ENCODE data around the gene ZNF578. TPM values are rescaled to one million over a fixed set of nuclear protein-coding genes. Genes with fewer than 3 reads are reported as not detected.
"Not testable (repeated sequence)": the region's sequence is repeated elsewhere in the genome, so short reads cannot be mapped to it uniquely, and the experiment has no call there.

ZNF578 gene
- total RNA-seq, result not detected

GRCh38 chr19:52453324-52454094, at the start of gene ZNF578:
TSS of gene ZNF578 (plus strand) at chr19:52453553. CDS start at chr19:52501846, 48,293 bp downstream.
- ATAC-seq, result peak; percentile 17

GRCh38 chr19:52410276-52410675, 43.1 kb upstream of the ZNF578 start:
- DNase-seq (ENCODE audit: low spot score) (no peak), ATAC-seq (no peak)

More at GRCh38 chr19:52453324-52454094, at the start of gene ZNF578:
- peak; percentile 43 for DNase-seq (ENCODE audit: low spot score)

DNA sequence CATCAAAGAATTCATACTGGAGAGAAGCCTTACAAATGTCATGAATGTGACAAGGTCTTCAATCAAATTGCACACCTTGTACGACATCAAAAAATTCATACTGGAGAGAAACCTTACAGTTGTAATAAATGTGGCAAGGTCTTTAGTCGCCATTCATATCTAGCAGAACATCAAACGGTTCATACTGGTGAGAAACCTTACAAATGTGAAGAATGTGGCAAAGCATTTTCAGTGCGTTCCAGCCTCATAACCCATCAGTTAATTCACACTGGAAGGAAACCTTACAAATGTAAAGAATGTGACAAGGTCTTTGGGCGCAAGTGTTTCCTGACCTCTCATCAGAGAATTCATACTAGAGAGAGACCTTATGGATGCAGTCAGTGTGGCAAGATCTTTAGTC, 37.6 kb upstream of the ZNF578 start:
- ATAC-seq (no peak), DNase-seq (ENCODE audit: low spot score) (no peak)

DNA sequence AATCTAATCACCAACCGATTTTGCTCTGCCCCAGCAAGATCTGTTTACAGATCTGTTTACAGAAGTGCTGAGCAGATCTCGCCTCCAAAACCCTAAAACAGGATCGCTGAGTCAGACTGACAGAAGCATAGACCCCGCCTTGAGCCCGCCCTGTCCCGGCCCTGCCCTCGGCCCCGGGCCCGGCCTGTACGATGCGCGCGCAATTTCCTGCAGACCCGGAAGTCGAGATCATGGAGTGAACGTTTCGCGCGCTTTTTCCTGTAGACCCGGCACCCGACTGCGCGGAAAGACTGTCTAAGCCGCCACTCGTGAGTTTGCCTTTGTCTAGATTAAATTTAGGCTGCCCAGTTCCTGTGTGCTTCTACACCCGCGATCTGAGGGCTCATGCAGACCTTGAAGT, 24.4 kb upstream of the ZNF578 start, which contains the start of gene ZNF534:
TSS of gene ZNF534 (plus strand) at position 212 of the 400 bp plus-strand sequence. CDS start 2,327 bp downstream, outside the sequence.
- DNase-seq (ENCODE audit: low spot score), result no peak
- no peak for ATAC-seq

DNA sequence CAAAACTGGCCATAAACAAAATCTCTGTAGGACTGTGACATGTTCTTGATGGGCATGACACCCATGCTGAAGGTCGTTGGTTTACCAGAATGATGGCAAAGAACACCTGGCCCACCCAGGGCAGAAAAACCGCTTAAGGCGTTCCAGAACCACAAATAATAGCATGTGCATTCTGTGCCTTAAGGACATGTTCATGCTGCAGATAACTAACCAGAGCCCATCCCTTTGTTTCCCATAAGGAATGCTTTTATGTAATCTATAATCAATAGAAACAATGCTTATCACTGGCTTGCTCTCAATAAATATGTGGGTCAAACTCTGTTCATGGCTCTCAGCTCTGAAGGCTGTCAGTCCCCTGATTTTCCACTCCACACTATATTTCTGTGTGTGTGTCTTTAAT, 11.2 kb upstream of the ZNF578 start:
- DNase-seq (ENCODE audit: low spot score) (no peak), ATAC-seq (no peak)

GRCh38 chr19:52444506-52444905, 8.8 kb upstream of the ZNF578 start:
- ATAC-seq (no peak), DNase-seq (ENCODE audit: low spot score) (no peak)

- DNase-seq (ENCODE audit: low spot score) (no peak), ATAC-seq (no peak)
Measured at GRCh38 chr19:52451241-52451640, 2.1 kb upstream of the ZNF578 start.

GRCh38 chr19:52464798-52465470, 11.6 kb downstream of the ZNF578 start:
- ATAC-seq (no peak), DNase-seq (ENCODE audit: low spot score) (no peak)

DNA sequence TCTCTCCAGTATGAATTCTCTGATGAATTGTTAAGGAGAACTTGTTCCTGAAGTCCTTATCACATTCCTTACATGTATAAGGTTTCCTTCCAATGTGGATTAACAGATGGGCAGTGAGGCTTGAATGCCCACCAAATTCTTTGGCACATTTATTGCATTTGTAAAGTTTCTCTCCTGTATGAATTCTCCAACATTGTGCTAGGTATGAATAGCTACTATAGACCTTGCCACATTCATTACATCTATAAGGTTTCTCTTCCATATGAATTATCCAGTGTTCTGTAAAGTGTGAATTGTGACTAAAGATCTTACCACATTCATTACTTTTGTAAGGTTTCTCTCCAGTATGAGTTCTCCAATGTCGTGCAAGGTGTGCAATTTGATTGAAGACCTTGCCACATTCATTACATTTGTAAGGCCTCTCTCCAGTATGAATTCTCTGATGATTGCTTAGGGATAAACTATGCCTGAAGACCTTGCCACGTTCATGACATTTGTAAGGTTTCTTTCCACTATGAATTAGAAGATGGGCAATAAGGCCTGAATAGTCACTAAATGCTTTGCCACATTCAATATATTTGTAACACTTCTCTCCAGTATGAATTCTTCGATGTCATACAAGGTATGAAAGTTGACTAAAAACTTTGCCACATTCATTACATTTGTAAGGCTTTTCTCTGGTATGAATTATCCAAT, 20.4 kb downstream of the ZNF578 start:
- ATAC-seq (no peak), DNase-seq (ENCODE audit: low spot score) (no peak)

GRCh38 chr19:52474351-52475127, 21.2 kb downstream of the ZNF578 start:
- DNase-seq (ENCODE audit: low spot score), result no peak
- ATAC-seq, result no peak

DNA sequence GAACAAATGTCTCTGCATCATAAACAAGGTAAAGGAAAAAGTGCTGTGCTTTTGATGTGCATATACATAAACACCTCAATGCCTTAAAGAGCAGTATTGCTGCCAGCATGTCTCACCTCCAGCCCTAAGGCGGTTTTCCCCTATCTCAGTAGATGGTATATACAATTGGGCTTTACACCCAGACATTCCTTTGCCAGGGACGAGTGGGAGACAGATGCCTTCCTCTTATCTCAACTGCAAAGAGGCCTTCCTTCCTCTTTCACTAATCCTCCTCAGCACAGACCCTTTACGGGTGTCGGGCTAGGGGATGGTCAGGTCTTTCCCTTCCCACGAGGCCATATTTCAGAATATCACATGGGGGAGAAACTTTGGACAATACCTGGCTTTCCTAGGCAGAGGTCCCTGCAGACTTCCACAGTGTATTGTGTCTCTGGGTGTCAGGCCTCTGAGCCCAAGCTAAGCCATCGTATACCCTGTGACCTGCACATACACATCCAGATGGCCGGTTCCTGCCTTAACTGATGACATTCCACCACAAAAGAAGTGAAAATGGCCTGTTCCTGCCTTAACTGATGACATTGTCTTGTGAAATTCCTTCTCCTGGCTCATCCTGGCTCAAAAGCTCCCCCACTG, 30.9 kb downstream of the ZNF578 start:
- DNase-seq (ENCODE audit: low spot score); ATAC-seq: not testable (repeated sequence)

DNA sequence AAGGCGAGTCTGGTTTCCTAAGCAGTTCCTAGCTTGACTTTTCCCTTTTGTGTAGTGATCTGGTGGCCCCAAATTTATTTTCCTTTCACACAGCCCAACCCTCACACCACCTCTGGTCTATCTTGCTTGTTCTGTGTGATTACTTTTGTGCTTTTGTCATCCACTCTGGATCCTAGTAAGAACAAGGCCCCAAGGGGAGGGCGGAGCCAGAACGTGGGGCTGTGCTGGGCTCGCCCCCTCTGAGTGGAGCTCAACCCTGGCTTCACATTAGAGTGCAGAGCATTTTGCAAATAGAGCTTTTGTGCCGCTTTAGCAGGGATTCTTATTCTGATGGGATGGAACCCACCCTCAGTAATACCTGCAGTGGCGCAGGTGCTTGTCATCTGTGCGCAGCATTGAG, 31.7 kb downstream of the ZNF578 start:
- not testable (repeated sequence) for DNase-seq (ENCODE audit: low spot score)

DNA sequence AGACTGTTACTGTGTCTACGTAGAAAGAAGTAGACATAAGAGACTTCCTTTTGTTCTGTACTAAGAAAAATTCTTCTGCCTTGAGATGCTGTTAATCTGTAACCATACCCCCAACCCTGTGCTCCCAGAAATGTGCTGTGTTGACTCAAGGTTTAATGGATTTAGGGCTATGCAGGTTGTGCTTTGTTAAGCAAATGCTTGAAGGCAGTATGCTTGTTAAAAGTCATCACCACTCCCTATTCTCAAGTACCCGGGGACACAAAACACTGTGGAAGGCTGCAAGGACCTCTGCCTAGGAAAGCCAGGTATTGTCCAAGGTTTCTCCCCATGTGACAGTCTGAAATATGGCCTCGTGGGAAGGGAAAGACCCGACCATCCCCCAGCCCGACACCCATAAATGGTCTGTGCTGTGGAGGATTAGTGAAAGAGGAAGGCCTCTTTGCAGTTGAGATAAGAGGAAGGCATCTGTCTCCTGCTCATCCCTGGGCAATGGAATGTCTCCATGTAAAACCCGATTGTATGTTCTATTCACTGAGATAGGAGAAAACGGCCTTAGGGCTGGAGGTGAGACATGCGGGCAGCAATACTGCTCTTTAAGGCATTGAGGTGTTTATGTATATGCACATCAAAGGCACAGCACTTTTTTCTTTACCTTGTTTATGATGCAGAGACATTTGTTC, 32.3 kb downstream of the ZNF578 start:
- ATAC-seq; DNase-seq (ENCODE audit: low spot score): not testable (repeated sequence)

More for the DNA sequence above, 31.7 kb downstream of the ZNF578 start:
- ATAC-seq, result not testable (repeated sequence)

DNA sequence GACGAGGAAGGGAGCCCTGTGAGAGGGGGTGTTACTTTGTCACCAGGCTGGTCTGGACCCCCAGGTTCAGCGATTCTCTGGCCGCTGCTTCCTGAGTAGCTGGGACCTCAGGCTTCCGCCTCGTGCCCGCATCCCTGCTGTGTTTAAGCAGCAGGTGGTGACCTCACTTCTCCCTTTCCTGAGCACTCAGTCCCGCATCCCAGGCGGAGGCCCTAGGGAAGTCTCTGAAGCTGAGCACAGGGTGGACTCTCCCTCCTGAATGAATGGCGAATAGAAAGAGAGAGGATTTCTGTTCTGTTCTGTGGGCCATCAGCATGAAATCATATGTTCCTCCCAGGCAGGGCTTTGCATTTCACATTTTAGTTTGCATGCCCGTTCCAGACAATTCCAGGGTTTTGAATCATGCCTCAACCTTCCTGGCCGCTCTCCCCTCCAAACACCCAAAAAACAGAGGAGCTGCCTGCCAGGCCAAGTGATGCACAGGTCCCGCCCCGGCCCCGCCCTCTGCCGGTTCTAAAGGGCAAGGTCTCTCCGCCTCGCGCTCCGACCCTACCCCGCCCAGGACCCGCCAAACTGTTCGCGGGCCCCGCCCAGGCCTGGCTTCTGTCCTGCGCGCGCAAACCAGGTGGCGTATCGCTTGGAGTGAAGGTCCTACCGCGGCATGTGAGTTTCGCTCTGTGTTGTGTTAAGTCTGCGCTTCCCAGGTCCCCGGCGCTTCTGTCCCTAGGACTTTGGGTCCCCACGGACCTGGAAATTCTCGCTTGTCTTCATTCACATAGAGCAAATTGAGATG, 39.0 kb downstream of the ZNF578 start:
- no peak for ATAC-seq
- DNase-seq (ENCODE audit: low spot score), result no peak

DNA sequence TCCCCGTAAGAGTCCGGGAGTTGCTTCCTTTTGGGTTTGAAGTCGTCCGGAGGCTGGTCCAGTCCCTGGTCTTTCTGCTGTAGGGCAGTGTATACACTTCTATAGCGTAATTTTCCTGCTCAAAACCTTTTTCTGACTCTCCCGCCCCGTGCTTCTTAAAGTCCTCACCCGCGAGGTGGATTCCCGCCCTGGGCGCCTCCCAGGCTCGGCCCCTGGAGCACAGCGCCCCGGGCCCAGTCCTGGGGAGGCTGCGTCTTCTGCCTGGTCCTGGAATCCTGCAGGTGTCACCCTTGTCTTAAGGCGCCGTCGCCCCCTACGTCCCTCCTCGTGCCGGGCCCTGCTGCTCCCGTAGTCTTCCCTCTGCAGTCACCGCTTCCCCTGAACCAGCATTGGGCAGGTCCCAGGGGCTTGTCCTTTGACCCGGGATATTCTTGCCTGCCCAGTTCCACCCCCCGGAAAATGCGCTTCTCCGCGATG, 39.7 kb downstream of the ZNF578 start:
- no peak for DNase-seq (ENCODE audit: low spot score)
- ATAC-seq, result peak; percentile 13

DNA sequence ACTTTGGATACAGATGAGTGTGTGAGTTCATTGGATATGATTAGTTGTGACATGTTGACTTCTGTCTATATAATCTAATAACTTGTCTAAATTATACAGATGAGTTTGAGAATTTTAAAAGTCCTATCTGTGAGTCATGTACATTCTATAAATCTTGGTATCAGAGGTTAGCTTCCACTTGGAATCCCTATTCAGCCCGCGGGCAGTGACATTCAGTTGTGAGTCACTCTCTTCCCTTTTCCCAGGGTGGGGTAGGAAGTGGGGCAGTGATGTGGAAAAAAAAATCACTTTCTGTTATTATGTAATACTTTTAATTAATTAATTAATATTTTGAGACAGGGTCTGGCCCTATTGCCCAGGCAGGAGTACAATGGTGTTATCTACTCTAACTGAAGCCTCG, 41.2 kb downstream of the ZNF578 start:
- DNase-seq (ENCODE audit: low spot score) (no peak), ATAC-seq (no peak)

DNA sequence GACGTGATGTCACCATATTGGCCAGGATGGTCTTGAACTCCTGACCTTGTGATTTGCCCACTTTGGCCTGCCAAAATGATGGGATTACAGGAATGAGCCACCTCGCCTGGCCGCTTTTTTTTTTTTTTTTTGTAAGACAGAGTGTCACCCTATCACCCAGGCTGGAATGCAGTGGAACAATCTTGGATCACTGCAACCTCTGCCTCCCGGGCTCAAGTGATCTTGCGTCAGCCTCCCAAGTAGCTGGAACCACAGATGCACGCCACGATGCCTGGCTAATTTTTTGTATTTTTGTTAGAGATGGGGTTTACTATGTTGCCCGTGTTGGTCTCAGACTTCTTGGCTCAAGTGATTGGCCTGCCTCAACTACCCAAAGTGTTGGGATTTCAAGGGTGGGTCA, 45.2 kb downstream of the ZNF578 start:
- DNase-seq (ENCODE audit: low spot score), result no peak

GRCh38 chr19:52500474-52500873, 47.1 kb downstream of the ZNF578 start:
- not testable (repeated sequence) for ATAC-seq; DNase-seq (ENCODE audit: low spot score)

More for the DNA sequence above, 45.2 kb downstream of the ZNF578 start:
- ATAC-seq, result no peak

DNA sequence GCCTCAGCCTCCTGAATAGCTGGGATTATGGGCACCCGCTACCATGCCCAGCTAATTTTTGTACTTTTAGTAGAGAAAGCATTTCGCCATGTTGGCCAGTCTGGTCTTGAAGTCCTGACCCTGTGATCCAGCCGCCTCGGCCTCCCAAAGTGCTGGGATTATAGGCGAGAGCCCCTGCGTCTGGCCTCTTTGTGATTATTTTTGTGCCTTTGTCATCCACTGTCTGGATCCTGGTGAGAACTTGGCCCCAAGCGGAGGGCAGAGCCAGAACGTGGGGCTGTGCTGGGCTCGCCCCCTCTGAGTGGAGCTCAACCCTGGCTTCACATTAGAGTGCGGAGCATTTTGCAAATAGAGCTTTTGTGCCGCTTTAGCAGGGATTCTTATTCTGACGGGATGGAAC, 47.6 kb downstream of the ZNF578 start:
- not testable (repeated sequence) for ATAC-seq; DNase-seq (ENCODE audit: low spot score)

Measured in left lobe of liver (tissue), 2 donors.